Colonic mucosa (tissue), 4 donors: Measurements from ENCODE around the gene PHF21B. TPM values are rescaled to one million over a fixed set of nuclear protein-coding genes. Genes with fewer than 3 reads are reported as not detected.

Source experiments
- DNase-seq: peaks from one replicate; pipeline ENCODE4 v3.0.0-alpha.2; 2020
- H3K27ac ChIP-seq: fragments of 200-600 bp; one replicate; pipeline ENCODE4 v1.8.0; 2021
- H3K27me3 ChIP-seq: fragments of 200-600 bp; one replicate; pipeline ENCODE4 v1.8.0; 2021
- H3K36me3 ChIP-seq: fragments of 200-600 bp; one replicate; pipeline ENCODE4 v1.8.0; 2021
- H3K4me1 ChIP-seq: fragments of 200-600 bp; one replicate; pipeline ENCODE4 v1.8.0; 2021; ENCODE audit warnings: mild to moderate bottlenecking
- H3K4me3 ChIP-seq: fragments of 200-600 bp; one replicate; pipeline ENCODE4 v1.8.0; 2021
- H3K9ac ChIP-seq, 2 donors: one replicate each; pipeline ENCODE4 v1.7.0; 2013; ENCODE audit warnings: control low read depth in 2 of 2, low read depth in 2 of 2, low read length in 2 of 2
- H3K9me3 ChIP-seq: fragments of 200-600 bp; one replicate; pipeline ENCODE4 v1.8.0; 2021
- intact Hi-C: fragments of 100-400 bp; cut with DNase I; formaldehyde crosslinking; loops from one replicate; pipeline ENCODE4 v1.14.1; 2022
- total RNA-seq, 2 donors: library from RNA; stranded (reverse); fragmentation: NEBNext Ultra II Directional in 1 of 2; extraction: Animal tissue kit (Norgen Biotek cat#: 25700) in 1 of 2; gene quantifications; one replicate each; pipeline ENCODE4 v1.2.1, GENCODE V29; 2021
- TF ChIP-seq, protein P1 (sequence below): fragments of 200-600 bp; IDR thresholded peaks from one replicate; pipeline ENCODE4 v1.8.0; 2022; ENCODE audit warnings: antibody characterized with exemption, mild to moderate bottlenecking
- donor health status: healthy.
- donor health status: DM: no; HTN: no; CAD: no.
- donor health status: DM: no; HTN: no; CAD: no.

PHF21B gene
- total RNA-seq, 2 donors from 2014 or later, result not detected

GRCh38 chr22:44944883-44945601 is 64.8 kb downstream of the PHF21B start:
- DNase-seq, result no peak
- no peaks in the 10 kb centered on the region for H3K9me3 ChIP-seq
- TF ChIP-seq, protein P1, sequence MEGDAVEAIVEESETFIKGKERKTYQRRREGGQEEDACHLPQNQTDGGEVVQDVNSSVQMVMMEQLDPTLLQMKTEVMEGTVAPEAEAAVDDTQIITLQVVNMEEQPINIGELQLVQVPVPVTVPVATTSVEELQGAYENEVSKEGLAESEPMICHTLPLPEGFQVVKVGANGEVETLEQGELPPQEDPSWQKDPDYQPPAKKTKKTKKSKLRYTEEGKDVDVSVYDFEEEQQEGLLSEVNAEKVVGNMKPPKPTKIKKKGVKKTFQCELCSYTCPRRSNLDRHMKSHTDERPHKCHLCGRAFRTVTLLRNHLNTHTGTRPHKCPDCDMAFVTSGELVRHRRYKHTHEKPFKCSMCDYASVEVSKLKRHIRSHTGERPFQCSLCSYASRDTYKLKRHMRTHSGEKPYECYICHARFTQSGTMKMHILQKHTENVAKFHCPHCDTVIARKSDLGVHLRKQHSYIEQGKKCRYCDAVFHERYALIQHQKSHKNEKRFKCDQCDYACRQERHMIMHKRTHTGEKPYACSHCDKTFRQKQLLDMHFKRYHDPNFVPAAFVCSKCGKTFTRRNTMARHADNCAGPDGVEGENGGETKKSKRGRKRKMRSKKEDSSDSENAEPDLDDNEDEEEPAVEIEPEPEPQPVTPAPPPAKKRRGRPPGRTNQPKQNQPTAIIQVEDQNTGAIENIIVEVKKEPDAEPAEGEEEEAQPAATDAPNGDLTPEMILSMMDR, result no peak
- H3K27ac ChIP-seq, result no peak overlapping the region
- intact Hi-C loops, result no loop called here
- no peaks in the 10 kb centered on the region for H3K4me1 ChIP-seq
- no peaks in the 10 kb centered on the region for H3K36me3 ChIP-seq
- no peak overlapping the region for H3K9ac ChIP-seq
- H3K4me3 ChIP-seq, result no peak overlapping the region
- no peaks in the 10 kb centered on the region for H3K27me3 ChIP-seq

DNA sequence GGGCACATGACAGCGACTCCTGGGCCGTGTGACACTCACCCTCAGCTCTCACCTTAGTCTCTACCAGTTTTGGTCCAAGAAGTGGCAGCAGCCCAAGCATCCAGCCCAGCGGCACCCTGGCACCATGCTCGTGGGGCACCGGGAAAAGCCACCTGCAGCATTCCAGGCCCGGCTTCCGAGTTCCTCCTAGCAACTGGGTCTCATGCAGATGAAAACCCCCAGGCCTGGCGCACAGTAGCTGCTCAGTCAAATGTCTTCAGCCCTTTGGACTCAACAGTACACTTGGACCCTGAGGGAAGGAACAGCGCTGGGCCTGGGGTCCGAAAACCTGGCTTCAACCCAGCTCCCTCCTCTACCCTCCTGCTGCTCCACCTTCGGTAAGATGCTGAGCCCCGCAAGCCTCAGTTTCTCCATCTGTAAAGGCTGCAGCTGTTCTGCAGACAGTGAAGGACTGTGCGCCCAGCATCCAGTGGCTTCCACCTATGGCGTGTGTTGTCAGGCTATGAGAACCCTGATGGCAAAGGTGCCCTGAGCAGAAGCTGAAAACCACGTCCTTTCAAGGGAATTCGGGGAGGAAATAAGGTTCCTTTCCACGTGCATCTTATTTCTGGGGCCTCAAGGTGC is 66.0 kb downstream of the PHF21B start:
- H3K27me3 ChIP-seq, result no peaks in the 10 kb centered on the region
- no peaks in the 10 kb centered on the region for H3K4me1 ChIP-seq
- TF ChIP-seq, protein P1, result no peak
- H3K36me3 ChIP-seq, result no peaks in the 10 kb centered on the region
- no peak overlapping the region for H3K27ac ChIP-seq
- no peaks in the 10 kb centered on the region for H3K9me3 ChIP-seq
- no peak overlapping the region for H3K9ac ChIP-seq
- DNase-seq, result no peak
- no peak overlapping the region for H3K4me3 ChIP-seq
- intact Hi-C loops, result no loop called here

- Histone ChIP-seq H3K4me1 (no peaks in the 10 kb centered on the region), H3K36me3 (no peaks in the 10 kb centered on the region), H3K9ac (no peak overlapping the region), H3K27me3 (no peaks in the 10 kb centered on the region), H3K27ac (no peak overlapping the region), H3K4me3 (no peak overlapping the region), H3K9me3 (no peaks in the 10 kb centered on the region)
- intact Hi-C loops, result no loop called here
- TF ChIP-seq, protein P1, result no peak
- no peak for DNase-seq
Measured at GRCh38 chr22:44942979-44943700, 66.7 kb downstream of the PHF21B start.

DNA sequence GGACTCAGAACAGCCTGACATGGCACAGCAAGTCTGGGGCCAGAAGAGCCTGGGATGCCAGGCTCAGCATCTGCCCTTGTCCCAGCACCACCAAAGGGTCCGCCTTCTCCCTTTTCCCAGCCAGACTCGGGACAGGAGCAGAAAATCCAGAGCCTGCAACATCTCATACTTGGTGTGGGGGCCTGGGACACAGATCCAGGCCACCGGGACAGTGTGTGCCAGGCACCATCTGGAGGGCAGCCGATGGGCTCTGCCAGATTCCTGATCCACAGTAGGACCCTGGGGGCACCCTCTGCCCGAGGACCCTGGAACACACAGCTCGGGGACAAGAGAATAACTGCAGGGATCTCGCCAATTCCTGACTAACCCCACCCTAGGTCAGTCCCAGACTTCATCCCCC is 67.7 kb downstream of the PHF21B start:
- Histone ChIP-seq H3K27me3 (no peaks in the 10 kb centered on the region), H3K4me1 (no peaks in the 10 kb centered on the region), H3K9ac (no peak overlapping the region), H3K4me3 (no peak overlapping the region), H3K27ac (no peak overlapping the region), H3K9me3 (no peaks in the 10 kb centered on the region), H3K36me3 (no peaks in the 10 kb centered on the region)
- DNase-seq, result no peak
- TF ChIP-seq, protein P1, result no peak
- intact Hi-C loops, result no loop called here

DNA sequence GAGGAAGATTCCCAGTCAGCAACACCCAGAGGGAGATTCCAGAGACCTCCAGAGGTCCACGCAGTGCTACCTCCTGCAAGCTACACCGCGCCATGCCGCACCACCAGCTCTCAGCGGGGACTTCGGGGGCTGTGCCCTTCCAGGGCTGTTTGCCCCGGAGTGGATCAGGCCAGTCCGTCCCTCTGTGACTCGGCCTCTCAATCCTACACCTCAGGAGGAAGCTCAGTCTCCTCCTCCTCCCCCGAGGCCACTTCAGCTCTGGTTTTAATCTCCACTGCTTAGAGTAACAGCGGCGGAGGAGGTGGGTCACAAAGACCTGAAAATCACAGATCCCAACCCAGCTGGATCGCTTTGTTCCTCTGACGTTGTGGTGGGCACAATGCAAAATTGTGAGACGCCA is 68.6 kb downstream of the PHF21B start:
- Histone ChIP-seq H3K4me1 (no peaks in the 10 kb centered on the region), H3K4me3 (no peak overlapping the region), H3K27ac (no peak overlapping the region), H3K9ac (no peak overlapping the region), H3K9me3 (no peaks in the 10 kb centered on the region), H3K36me3 (no peaks in the 10 kb centered on the region), H3K27me3 (no peaks in the 10 kb centered on the region)
- intact Hi-C loops, result no loop called here
- TF ChIP-seq, protein P1, result no peak
- DNase-seq, result no peak
